HepG2 (cell line): Measurements from ENCODE around the gene COBL.

Experiments
- RAD21 ChIP-seq: fragments of 450-650 bp; formaldehyde crosslinking; IDR thresholded peaks from 2 replicates; pipeline ENCODE4 v1.5.0; 2020; ENCODE audit warnings: mild to moderate bottlenecking
- TF ChIP-seq, protein P1 (sequence below): sonication (generic); formaldehyde crosslinking; IDR thresholded peaks from 2 replicates; pipeline ENCODE4 v1.4.0; 2020; ENCODE audit warnings: missing genetic modification reagents
- TF ChIP-seq, protein P2 (sequence below): sonication (generic); formaldehyde crosslinking; IDR thresholded peaks from 2 replicates; pipeline ENCODE4 v1.5.0; 2020; ENCODE audit warnings: mild to moderate bottlenecking, missing genetic modification reagents, moderate library complexity
- TF ChIP-seq, protein P3 (sequence below), 2 experiments: fragments of 450-650 bp in 1 of 2; sonication (generic) in 1 of 2; formaldehyde crosslinking; IDR thresholded peaks; 2 replicates each; pipeline versions ENCODE4 v1.5.0 to v1.8.0; 2020 to 2022; ENCODE audit warnings: mild to moderate bottlenecking in 1 of 2, missing genetic modification reagents in 1 of 2
- TF ChIP-seq, protein P4 (sequence below): IDR thresholded peaks from 2 replicates; pipeline ENCODE4 v1.6.1; 2012; ENCODE audit warnings: inconsistent platforms

DNA sequence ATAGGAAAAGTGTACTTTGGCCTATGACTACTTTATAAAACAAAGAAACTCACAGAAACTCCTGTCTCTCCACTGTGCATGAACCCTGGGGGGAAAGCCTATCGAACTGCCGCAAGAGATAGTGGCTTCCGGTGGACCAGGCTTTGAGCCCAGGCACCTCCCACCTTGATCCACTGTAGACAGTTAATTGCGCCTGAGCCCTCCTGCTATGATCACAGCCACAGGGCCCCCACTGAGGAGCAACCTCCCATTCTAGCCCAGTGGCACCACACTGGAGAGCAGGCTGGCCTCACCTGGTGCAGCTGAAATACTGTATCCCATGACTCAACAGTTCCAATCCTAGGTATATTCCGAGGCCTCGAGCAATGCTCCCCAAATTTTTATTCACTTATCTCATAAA lies 98.8 kb downstream of the COBL start:
- TF ChIP-seq, protein P1, sequence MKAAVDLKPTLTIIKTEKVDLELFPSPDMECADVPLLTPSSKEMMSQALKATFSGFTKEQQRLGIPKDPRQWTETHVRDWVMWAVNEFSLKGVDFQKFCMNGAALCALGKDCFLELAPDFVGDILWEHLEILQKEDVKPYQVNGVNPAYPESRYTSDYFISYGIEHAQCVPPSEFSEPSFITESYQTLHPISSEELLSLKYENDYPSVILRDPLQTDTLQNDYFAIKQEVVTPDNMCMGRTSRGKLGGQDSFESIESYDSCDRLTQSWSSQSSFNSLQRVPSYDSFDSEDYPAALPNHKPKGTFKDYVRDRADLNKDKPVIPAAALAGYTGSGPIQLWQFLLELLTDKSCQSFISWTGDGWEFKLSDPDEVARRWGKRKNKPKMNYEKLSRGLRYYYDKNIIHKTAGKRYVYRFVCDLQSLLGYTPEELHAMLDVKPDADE (CRISPR knock-in tag): no peak
- TF ChIP-seq, protein P2, sequence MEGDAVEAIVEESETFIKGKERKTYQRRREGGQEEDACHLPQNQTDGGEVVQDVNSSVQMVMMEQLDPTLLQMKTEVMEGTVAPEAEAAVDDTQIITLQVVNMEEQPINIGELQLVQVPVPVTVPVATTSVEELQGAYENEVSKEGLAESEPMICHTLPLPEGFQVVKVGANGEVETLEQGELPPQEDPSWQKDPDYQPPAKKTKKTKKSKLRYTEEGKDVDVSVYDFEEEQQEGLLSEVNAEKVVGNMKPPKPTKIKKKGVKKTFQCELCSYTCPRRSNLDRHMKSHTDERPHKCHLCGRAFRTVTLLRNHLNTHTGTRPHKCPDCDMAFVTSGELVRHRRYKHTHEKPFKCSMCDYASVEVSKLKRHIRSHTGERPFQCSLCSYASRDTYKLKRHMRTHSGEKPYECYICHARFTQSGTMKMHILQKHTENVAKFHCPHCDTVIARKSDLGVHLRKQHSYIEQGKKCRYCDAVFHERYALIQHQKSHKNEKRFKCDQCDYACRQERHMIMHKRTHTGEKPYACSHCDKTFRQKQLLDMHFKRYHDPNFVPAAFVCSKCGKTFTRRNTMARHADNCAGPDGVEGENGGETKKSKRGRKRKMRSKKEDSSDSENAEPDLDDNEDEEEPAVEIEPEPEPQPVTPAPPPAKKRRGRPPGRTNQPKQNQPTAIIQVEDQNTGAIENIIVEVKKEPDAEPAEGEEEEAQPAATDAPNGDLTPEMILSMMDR (CRISPR knock-in tag): no peak
- TF ChIP-seq, protein P3, sequence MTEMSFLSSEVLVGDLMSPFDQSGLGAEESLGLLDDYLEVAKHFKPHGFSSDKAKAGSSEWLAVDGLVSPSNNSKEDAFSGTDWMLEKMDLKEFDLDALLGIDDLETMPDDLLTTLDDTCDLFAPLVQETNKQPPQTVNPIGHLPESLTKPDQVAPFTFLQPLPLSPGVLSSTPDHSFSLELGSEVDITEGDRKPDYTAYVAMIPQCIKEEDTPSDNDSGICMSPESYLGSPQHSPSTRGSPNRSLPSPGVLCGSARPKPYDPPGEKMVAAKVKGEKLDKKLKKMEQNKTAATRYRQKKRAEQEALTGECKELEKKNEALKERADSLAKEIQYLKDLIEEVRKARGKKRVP (CRISPR knock-in tag; IDR thresholded peaks at IDR 0.05): no peak
- no peak for TF ChIP-seq RAD21
- TF ChIP-seq, protein P4, sequence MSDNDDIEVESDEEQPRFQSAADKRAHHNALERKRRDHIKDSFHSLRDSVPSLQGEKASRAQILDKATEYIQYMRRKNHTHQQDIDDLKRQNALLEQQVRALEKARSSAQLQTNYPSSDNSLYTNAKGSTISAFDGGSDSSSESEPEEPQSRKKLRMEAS: no peak
